A549 (cell line): ENCODE data around the gene CHD9. TPM values are rescaled to one million over a fixed set of nuclear protein-coding genes. Genes with fewer than 3 reads are reported as not detected.

Source experiments
- ATAC-seq, 2 experiments: fragments of 200-7000 bp in 1 of 2; fragments of >200 bp in 1 of 2; cut with Nextera tagmentation in 1 of 2; cut with Tn5 transposase in 1 of 2; 3 replicates each; pipeline versions ENCODE4 v1.8.0 to v1.9.1; 2018 to 2020; ENCODE audit warnings: mild to moderate bottlenecking in 1 of 2, moderate library complexity in 1 of 2
- CTCF ChIA-PET: fragments of 300-600 bp; sonication (Branson Sonifier 250); formaldehyde crosslinking; extraction: SDS; loops from one replicate; lab custom pipeline; 2021; ENCODE audit warnings: antibody characterized with exemption, inconsistent platforms; lab: Yijun Ruan, JAX
- POLR2A ChIA-PET: fragments of 350-600 bp; formaldehyde crosslinking; extraction: SDS; loops from one replicate; lab custom pipeline; 2021; ENCODE audit warnings: antibody characterized with exemption, inconsistent platforms; lab: Yijun Ruan, JAX
- DNase-seq, 2 experiments: peaks; one replicate each; pipeline versions ENCODE4 v3.0.0 to v3.0.0-alpha.2; 2011 to 2016; ENCODE audit warnings: low read depth in 1 of 2, low spot score in 1 of 2
- FAIRE-seq: peaks from 2 replicates; lab custom pipeline; 2011; peaks lifted over from hg19 to GRCh38; lab: Jason Lieb, UNC
- H3K27ac ChIP-seq, 2 experiments: fragments of >200 bp; sonication (Bioruptor Twin); formaldehyde crosslinking; 3 replicates each; pipeline ENCODE4 v1.5.1; 2016 to 2017
- H3K4me1 ChIP-seq: fragments of >200 bp; sonication (Bioruptor Twin); formaldehyde crosslinking; 3 replicates; pipeline ENCODE4 v1.6.1; 2016
- H3K4me2 ChIP-seq: fragments of >200 bp; sonication (Bioruptor Twin); formaldehyde crosslinking; 3 replicates; pipeline ENCODE4 v1.6.1; 2016
- H3K4me3 ChIP-seq: fragments of >200 bp; sonication (Bioruptor Twin); formaldehyde crosslinking; 3 replicates; pipeline ENCODE4 v1.5.1; 2016
- H3K9me3 ChIP-seq: fragments of >200 bp; sonication (Bioruptor Twin); formaldehyde crosslinking; 3 replicates; pipeline ENCODE4 v1.6.1; 2016
- CHD2 ChIP-seq: fragments of 150-350 bp; IDR thresholded peaks from 2 replicates; pipeline ENCODE4 v1.6.1; 2014; ENCODE audit warnings: low read length; ENCODE audit not compliant: partially characterized antibody
- FOSB ChIP-seq: fragments of 250-450 bp; sonication (Bioruptor Pico); IDR thresholded peaks from 2 replicates; pipeline ENCODE4 v1.5.0; 2020; ENCODE audit warnings: mild to moderate bottlenecking, moderate library complexity
- HOXA7 ChIP-seq: fragments of 250-450 bp; sonication (Bioruptor Pico); IDR thresholded peaks from 2 replicates; pipeline ENCODE4 v1.5.0; 2020; ENCODE audit warnings: mild to moderate bottlenecking, moderate library complexity
- KDM5A ChIP-seq: fragments of 200-600 bp; sonication (generic); IDR thresholded peaks from 2 replicates; pipeline ENCODE4 v1.6.1; 2016; ENCODE audit warnings: antibody characterized with exemption, mild to moderate bottlenecking
- MAZ ChIP-seq: fragments of 150-350 bp; IDR thresholded peaks from 2 replicates; pipeline ENCODE4 v1.6.1; 2014; ENCODE audit warnings: antibody characterized with exemption, low read depth, low read length, borderline replicate concordance
- NR3C1 ChIP-seq: fragments of >200 bp; sonication (Bioruptor Twin); formaldehyde crosslinking; IDR thresholded peaks from 3 replicates; pipeline ENCODE4 v1.6.1; 2017
- PHF8 ChIP-seq: fragments of 200-600 bp; sonication (generic); IDR thresholded peaks from 2 replicates; pipeline ENCODE4 v1.6.1; 2016; ENCODE audit warnings: low read depth, mild to moderate bottlenecking, antibody characterized with exemption, moderate library complexity, borderline replicate concordance
- POLR2A ChIP-seq: IDR thresholded peaks from 2 replicates; pipeline ENCODE4 v1.6.1; 2012; ENCODE audit warnings: mild to moderate bottlenecking, low read length
- RNF2 ChIP-seq: fragments of 200-600 bp; sonication (generic); IDR thresholded peaks from 2 replicates; pipeline ENCODE4 v1.6.1; 2016; ENCODE audit warnings: low read depth, mild to moderate bottlenecking, antibody characterized with exemption, moderate library complexity, borderline replicate concordance
- SMC3 ChIP-seq: fragments of >200 bp; sonication (Bioruptor Twin); formaldehyde crosslinking; IDR thresholded peaks from 3 replicates; pipeline ENCODE4 v1.6.1; 2018; ENCODE audit warnings: inconsistent platforms
- ZC3H11A ChIP-seq: fragments of 450-650 bp; IDR thresholded peaks from 2 replicates; pipeline ENCODE4 v1.6.1; 2014; ENCODE audit warnings: antibody characterized with exemption, mild to moderate bottlenecking
- ZFP36 ChIP-seq: fragments of 450-650 bp; IDR thresholded peaks from 2 replicates; pipeline ENCODE4 v1.6.1; 2014; ENCODE audit warnings: borderline replicate concordance; ENCODE audit not compliant: partially characterized antibody
- WGBS: methylation state at CpG from one replicate; pipeline ENCODE4 v1.1.6; 2017; ENCODE audit errors: missing lambda C conversion rate; 5-methylcytosine and 5-hydroxymethylcytosine counted together
- polyA plus RNA-seq, 4 experiments: library from polyadenylated mRNA; depleted of rRNA in 3 of 4; stranded (reverse); fragments of >200 nt; fragmentation: RNase III in 1 of 4; extraction: RNeasy Plus Mini Kit Qiagen cat#74134 plus additional on column Dnase treatment in 1 of 4; gene quantifications; 2 replicates in 3 of 4; 3 replicates in 1 of 4; pipeline ENCODE4 v1.2.3, GENCODE V29; 2011 to 2017
- TF ChIP-seq, protein P1 (sequence below): fragments of 450-650 bp; IDR thresholded peaks from 2 replicates; pipeline ENCODE4 v1.6.1; 2014; ENCODE audit warnings: antibody characterized with exemption
- TF ChIP-seq, protein P2 (sequence below): fragments of >200 bp; sonication (Bioruptor Twin); formaldehyde crosslinking; IDR thresholded peaks from 3 replicates; pipeline ENCODE4 v1.5.1; 2016
- TF ChIP-seq, protein P3 (sequence below): fragments of >200 bp; sonication (Bioruptor Twin); formaldehyde crosslinking; IDR thresholded peaks from 2 replicates; pipeline ENCODE4 v1.6.1; 2016
- TF ChIP-seq, protein P4 (sequence below): fragments of 150-350 bp; IDR thresholded peaks from 2 replicates; pipeline ENCODE4 v1.6.1; 2014; ENCODE audit warnings: low read depth, mild to moderate bottlenecking, low read length

Gene CHD9
- polyA plus RNA-seq, 2 of the 4 experiments (the other 2 are of a cell fraction), result 17.8 to 51.6 TPM

DNA sequence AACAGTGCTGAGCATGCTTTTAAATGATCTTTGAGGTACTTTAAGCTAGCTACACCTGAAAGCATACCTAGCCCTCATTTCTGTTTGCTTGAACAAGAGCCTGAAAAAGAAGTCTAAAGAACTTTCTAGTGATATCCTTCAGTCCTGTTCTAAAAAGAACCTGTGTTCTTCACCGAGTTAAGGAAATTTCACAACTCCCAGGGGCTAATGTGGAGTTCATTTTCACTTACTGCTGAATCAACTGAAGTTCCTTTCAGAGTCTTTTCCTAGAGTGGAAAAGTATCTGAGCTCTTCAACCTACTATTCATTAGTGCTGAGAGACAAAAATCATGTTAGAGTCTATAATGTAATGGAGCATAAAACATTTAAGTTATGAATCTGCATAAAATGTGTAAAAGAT lies 66.9 kb downstream of the CHD9 start:
- DNase-seq, result no peak
- Histone ChIP-seq H3K4me3 (no peak overlapping the region), H3K4me1 (no peaks in the 10 kb centered on the region), H3K4me2 (no peak overlapping the region), H3K27ac (peak overlapping the region in 1 of 2 experiments; percentile 7; a peak in 1 of 6 replicates), H3K9me3 (no peaks in the 10 kb centered on the region)
- FAIRE-seq, result no peak
- TF ChIP-seq CHD2 (no peak), ZC3H11A (no peak), KDM5A (no peak)
- TF ChIP-seq, protein P1, sequence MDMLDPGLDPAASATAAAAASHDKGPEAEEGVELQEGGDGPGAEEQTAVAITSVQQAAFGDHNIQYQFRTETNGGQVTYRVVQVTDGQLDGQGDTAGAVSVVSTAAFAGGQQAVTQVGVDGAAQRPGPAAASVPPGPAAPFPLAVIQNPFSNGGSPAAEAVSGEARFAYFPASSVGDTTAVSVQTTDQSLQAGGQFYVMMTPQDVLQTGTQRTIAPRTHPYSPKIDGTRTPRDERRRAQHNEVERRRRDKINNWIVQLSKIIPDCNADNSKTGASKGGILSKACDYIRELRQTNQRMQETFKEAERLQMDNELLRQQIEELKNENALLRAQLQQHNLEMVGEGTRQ, result no peak
- CTCF ChIA-PET, result interaction anchor here (1.0 to 1.6 kb wide), 4 partner anchors 8 to 86 kb away, joined by 3 to 7 read pairs (median 4); partner anchors contain the start of gene CHD9
- ATAC-seq, result no peak; a peak in 1 of 6 replicates
- WGBS, result 39% methylated on average over 1 of the region's 1 CpG
- POLR2A ChIA-PET, result interaction anchor here (1.3 kb wide), 1 partner anchor 22 kb away, joined by 6 read pairs; no protein-coding TSS in a partner anchor

DNA sequence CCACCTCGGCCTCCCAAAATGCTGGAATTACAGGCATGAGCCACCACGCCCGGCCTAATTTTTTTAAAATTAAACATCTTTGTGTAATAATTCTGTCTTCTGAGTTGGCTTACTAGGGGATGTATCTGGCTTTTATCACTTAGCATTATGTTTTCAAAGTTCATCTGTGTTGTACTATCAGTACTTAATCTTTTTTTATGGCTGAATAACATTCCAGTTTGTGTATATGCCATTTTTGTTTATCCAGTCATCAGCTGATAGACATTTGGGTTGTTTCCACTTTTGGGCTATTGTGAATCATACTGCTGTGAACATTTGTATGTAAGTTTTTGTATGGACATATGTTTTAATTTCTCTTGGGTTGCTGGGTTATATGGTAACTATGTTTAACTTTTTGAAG lies 69.0 kb downstream of the CHD9 start:
- CTCF ChIA-PET, result interaction anchor here (1.0 kb wide), 1 partner anchor 69 kb away, joined by 3 read pairs; the partner anchor contains the start of gene CHD9
- DNase-seq, result no peak

DNA sequence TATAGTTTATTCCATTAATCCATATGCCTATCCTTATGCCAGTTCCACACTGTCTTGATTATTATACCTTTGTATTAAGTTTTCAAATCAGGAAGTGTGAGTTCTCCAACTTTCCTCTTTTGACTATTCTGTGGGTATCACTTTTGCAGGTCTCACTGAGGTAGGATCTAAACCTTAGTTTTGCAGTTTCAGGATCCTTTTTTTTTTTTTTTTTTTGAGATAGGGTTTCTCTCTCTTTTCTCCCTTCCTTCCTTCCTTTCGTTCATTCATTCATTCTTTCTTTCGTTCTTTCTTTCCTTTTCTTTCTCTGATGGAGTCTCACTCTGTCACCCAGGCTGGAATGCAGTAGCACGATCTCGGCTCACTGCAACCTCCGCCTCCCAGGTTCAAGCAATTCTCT lies 71.6 kb downstream of the CHD9 start:
- Histone ChIP-seq H3K4me1 (peaks cover 7% of the 10 kb centered on the region), H3K27ac (no peak overlapping the region), H3K4me2 (no peak overlapping the region), H3K4me3 (no peak overlapping the region), H3K9me3 (no peaks in the 10 kb centered on the region)
- ATAC-seq (no peak), DNase-seq (no peak), FAIRE-seq (no peak)
- 95% methylated on average over 5 of the region's 5 CpGs for WGBS
- POLR2A ChIA-PET, result no interaction called here
- CTCF ChIA-PET, result interaction anchor here (1.0 kb wide), 1 partner anchor 33 kb away, joined by 4 read pairs; no protein-coding TSS in a partner anchor
- TF ChIP-seq NR3C1, result no peak

More for the DNA sequence above, 69.0 kb downstream of the CHD9 start:
- TF ChIP-seq HOXA7 (no peak), FOSB (CRISPR knock-in tag) (no peak), POLR2A (no peak), SMC3 (no peak), MAZ (no peak), RNF2 (no peak), PHF8 (no peak), ZFP36 (no peak)
- TF ChIP-seq, protein P2, sequence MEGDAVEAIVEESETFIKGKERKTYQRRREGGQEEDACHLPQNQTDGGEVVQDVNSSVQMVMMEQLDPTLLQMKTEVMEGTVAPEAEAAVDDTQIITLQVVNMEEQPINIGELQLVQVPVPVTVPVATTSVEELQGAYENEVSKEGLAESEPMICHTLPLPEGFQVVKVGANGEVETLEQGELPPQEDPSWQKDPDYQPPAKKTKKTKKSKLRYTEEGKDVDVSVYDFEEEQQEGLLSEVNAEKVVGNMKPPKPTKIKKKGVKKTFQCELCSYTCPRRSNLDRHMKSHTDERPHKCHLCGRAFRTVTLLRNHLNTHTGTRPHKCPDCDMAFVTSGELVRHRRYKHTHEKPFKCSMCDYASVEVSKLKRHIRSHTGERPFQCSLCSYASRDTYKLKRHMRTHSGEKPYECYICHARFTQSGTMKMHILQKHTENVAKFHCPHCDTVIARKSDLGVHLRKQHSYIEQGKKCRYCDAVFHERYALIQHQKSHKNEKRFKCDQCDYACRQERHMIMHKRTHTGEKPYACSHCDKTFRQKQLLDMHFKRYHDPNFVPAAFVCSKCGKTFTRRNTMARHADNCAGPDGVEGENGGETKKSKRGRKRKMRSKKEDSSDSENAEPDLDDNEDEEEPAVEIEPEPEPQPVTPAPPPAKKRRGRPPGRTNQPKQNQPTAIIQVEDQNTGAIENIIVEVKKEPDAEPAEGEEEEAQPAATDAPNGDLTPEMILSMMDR, result no peak
- TF ChIP-seq, protein P3, sequence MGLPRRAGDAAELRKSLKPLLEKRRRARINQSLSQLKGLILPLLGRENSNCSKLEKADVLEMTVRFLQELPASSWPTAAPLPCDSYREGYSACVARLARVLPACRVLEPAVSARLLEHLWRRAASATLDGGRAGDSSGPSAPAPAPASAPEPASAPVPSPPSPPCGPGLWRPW, result no peak
- TF ChIP-seq, protein P4, sequence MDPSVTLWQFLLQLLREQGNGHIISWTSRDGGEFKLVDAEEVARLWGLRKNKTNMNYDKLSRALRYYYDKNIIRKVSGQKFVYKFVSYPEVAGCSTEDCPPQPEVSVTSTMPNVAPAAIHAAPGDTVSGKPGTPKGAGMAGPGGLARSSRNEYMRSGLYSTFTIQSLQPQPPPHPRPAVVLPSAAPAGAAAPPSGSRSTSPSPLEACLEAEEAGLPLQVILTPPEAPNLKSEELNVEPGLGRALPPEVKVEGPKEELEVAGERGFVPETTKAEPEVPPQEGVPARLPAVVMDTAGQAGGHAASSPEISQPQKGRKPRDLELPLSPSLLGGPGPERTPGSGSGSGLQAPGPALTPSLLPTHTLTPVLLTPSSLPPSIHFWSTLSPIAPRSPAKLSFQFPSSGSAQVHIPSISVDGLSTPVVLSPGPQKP, result no peak
- no peak overlapping the region for H3K4me2 ChIP-seq
- no peaks in the 10 kb centered on the region for H3K9me3 ChIP-seq
- H3K27ac ChIP-seq, result no peak overlapping the region
- POLR2A ChIA-PET, result no interaction called here
- FAIRE-seq, result no peak
- H3K4me1 ChIP-seq, result no peaks in the 10 kb centered on the region
- WGBS, result 99% methylated on average over 3 of the region's 3 CpGs
- H3K4me3 ChIP-seq, result no peak overlapping the region
- ATAC-seq, result no peak
